CD4-positive, CD25-positive, alpha-beta regulatory T cell (primary cell): ENCODE data around the gene RELT. TPM values are rescaled to one million over a fixed set of nuclear protein-coding genes. Genes with fewer than 3 reads are reported as not detected.

Source experiments
- ATAC-seq, 2 donors: fragments of 150-1000 bp; cut with Tn5 transposase; one replicate each; pipeline ENCODE4 v1.10.0; 2021; ENCODE audit warnings: low read depth in 2 of 2, moderate number of reproducible peaks in 2 of 2, moderate library complexity in 1 of 2
- DNase-seq, 3 donors: peaks; one replicate each; pipeline versions ENCODE4 v3.0.0 to v3.0.0-alpha.2; 2012 to 2022; ENCODE audit warnings: mixed read lengths in 1 of 3
- H3K27ac ChIP-seq: one replicate; pipeline ENCODE4 v1.7.0; 2013; ENCODE audit warnings: mild to moderate bottlenecking, low read length; ENCODE audit not compliant: insufficient read depth, poor library complexity, severe bottlenecking
- H3K27me3 ChIP-seq: one replicate; pipeline ENCODE4 v1.7.0; 2013; ENCODE audit warnings: low read length; ENCODE audit not compliant: control insufficient read depth, insufficient read depth
- H3K36me3 ChIP-seq: one replicate; pipeline ENCODE4 v1.7.0; 2013; ENCODE audit warnings: mild to moderate bottlenecking, low read length, moderate library complexity; ENCODE audit not compliant: control insufficient read depth, insufficient read depth
- H3K4me1 ChIP-seq: 2 replicates; pipeline ENCODE4 v1.7.0; 2013; ENCODE audit warnings: mild to moderate bottlenecking, low read length; ENCODE audit not compliant: insufficient read depth, control insufficient read depth, poor library complexity, severe bottlenecking
- H3K4me3 ChIP-seq: one replicate; pipeline ENCODE4 v1.7.0; 2013; ENCODE audit warnings: low read depth, mild to moderate bottlenecking, low read length, moderate library complexity
- H3K9me3 ChIP-seq, 2 experiments: 1 replicate in 1 of 2; 2 replicates in 1 of 2; pipeline ENCODE4 v1.7.0; 2013; ENCODE audit warnings: low read length in 2 of 2, mild to moderate bottlenecking in 1 of 2, moderate library complexity in 1 of 2; ENCODE audit not compliant: control insufficient read depth in 2 of 2
- H3K27ac Mint-ChIP-seq, 3 donors: one replicate each; pipeline ENCODE4 v1.8.0; 2020 to 2022; ENCODE audit warnings: mild to moderate bottlenecking in 3 of 3, mixed read lengths in 3 of 3, moderate library complexity in 2 of 3
- H3K27me3 Mint-ChIP-seq: one replicate; pipeline ENCODE4 v1.8.0; 2022; ENCODE audit warnings: mild to moderate bottlenecking, mixed read lengths
- H3K36me3 Mint-ChIP-seq: one replicate; pipeline ENCODE4 v1.8.0; 2020; ENCODE audit warnings: mixed read lengths
- H3K4me1 Mint-ChIP-seq, 4 donors: one replicate each; pipeline ENCODE4 v1.8.0; 2020 to 2022; ENCODE audit warnings: mixed read lengths in 4 of 4, mild to moderate bottlenecking in 1 of 4
- H3K4me3 Mint-ChIP-seq, 4 donors: one replicate each; pipeline ENCODE4 v1.8.0; 2020 to 2022; ENCODE audit warnings: mild to moderate bottlenecking in 4 of 4, mixed read lengths in 4 of 4, moderate library complexity in 3 of 4
- H3K9me3 Mint-ChIP-seq, 7 donors: one replicate each; pipeline ENCODE4 v1.8.0; 2020 to 2022; ENCODE audit warnings: mixed read lengths in 7 of 7, mild to moderate bottlenecking in 3 of 7, moderate library complexity in 2 of 7
- polyA plus RNA-seq, 4 donors: library from polyadenylated mRNA; unstranded; fragments of 300-500 nt; fragmentation: Illumina TruSeq; gene quantifications; one replicate each; pipeline ENCODE4 v1.2.3, GENCODE V29; 2021
- total RNA-seq: library from RNA; stranded (reverse); gene quantifications from one replicate; pipeline ENCODE4 v1.2.3, GENCODE V29; 2022

Gene RELT
- total and polyA plus RNA-seq, 5 donors from 2014 or later, result 2.0 to 117 (median 3.3) TPM

DNA sequence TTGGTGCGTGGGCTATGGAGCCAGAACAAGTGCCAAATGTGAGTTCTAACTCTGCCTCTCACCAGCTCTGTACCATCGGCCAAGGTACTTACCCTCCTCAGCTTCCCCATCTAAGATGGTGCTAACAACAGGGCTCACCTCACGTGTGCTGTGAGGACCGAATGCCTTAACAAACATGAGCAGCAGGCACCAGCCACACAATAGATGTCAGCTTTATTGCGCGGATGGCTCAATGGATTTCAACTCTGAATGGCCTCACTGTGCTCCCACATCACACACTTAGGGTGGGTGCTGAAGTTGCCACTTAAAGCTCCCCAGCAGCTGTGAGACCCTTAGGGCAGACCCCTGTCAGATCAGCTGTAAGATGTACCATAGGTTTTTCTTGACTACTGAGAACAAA, 24.1 kb downstream of the RELT start:
- Mint-ChIP-seq H3K27me3 (no peaks in the 10 kb centered on the region), H3K4me3 (no peak overlapping the region), H3K27ac (peak overlapping the region in 2 of 3 donors; percentile 44 to 48), H3K4me1 (peaks cover 0 to 4% (median under 1%) of the 10 kb centered on the region in 4 donors), H3K36me3 (no peaks in the 10 kb centered on the region), H3K9me3 (no peaks in the 10 kb centered on the region)
- Histone ChIP-seq H3K9me3 (no peaks in the 10 kb centered on the region), H3K4me3 (no peak overlapping the region), H3K27ac (no peak overlapping the region), H3K4me1 (no peaks in the 10 kb centered on the region), H3K27me3 (no peaks in the 10 kb centered on the region), H3K36me3 (peaks cover 2% of the 10 kb centered on the region)
- ATAC-seq (no peak), DNase-seq (no peak)

DNA sequence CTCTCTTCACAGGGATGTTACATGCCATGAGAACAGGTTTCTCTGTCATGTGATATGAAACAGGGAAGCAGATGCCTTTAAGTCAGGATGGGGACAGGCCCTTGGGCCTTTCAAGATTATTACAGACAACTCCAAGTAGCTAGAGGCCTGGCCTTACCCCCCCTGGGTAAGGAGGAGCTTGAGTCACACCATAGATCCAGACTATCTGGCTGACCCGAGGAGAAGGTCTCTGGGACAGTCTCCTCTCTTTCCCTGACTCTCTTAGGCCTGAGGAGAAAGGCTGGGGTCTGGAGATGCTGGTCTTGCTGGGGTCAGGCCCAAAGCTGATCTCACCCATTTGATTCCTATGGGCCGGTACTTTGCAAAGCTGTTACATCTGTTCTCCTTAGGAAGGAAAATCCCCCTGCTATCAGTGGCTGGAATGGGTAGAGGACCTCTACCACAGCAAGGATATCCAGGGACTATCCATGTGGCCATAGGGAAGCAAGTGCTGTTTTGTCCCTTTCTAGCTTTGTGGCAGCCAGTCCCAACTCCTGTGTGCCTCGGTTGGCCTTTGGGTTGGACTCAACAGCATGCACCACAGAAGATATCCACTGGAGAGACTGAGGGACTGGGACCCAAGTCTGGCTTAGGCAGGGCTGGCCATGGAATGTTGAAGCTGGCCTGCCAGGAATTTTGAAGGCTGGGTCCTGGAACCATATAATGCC, 25.2 kb downstream of the RELT start:
- peaks cover 7% of the 10 kb centered on the region for H3K36me3 ChIP-seq
- no peak overlapping the region for H3K4me3 ChIP-seq
- Mint-ChIP-seq H3K4me1 (peaks cover 0 to 4% (median under 1%) of the 10 kb centered on the region in 4 donors), H3K9me3 (no peaks in the 10 kb centered on the region), H3K27me3 (no peaks in the 10 kb centered on the region), H3K36me3 (no peaks in the 10 kb centered on the region), H3K4me3 (no peak overlapping the region), H3K27ac (peak overlapping the region in 1 of 3 donors; percentile 48)
- no peak for DNase-seq
- no peak for ATAC-seq
- H3K9me3 ChIP-seq, result no peaks in the 10 kb centered on the region
- H3K27me3 ChIP-seq, result no peaks in the 10 kb centered on the region
- H3K4me1 ChIP-seq, result no peaks in the 10 kb centered on the region
- H3K27ac ChIP-seq, result no peak overlapping the region

DNA sequence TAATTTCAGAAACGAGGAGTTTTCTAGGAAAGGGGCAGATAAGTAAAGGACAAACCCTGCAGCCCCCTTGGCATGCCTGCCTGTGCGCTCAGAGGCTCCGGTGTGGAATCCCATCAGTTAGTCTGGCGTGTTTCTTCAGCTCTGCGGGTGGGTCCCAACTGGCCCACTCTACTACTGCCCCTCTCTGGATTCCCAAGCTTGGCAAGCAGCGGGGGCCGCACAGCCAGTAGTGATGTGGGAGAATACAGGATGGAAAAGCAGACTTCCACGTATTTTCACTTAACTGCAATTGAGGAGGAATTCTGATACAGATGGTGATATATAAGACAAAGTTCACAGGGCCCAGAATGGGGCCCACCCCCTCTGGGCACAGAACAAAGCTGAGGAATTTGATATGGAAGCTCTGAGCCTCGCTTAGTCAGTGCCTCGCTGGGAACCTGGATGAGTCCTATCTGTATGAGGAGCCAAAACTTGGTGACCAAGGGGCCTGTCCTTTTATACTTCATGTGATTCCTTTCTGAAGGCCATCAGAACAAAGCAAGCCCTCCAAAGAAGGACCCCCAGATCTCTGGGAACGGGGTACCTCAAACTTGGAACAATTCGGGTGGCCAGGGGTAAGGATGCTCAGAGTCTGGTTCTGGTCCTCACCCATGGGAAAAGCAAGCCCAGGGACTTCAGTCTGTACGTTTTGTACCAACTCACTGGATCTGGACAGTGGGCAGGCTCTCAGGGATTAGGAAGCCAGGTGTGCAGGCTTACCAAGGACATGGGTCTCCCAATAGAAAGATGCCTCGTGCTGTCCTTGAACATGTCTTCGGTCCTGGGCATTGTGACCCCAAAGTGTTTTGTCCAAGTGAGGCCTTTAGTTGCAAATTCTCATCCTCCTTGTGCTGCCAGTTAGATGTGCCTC, 26.0 kb downstream of the RELT start:
- DNase-seq, result no peak
- Mint-ChIP-seq H3K36me3 (no peaks in the 10 kb centered on the region), H3K27ac (peak overlapping the region in 2 of 3 donors; percentile 49 to 51), H3K27me3 (no peaks in the 10 kb centered on the region), H3K4me3 (no peak overlapping the region), H3K4me1 (peaks cover 0 to 4% (median under 1%) of the 10 kb centered on the region in 4 donors), H3K9me3 (no peaks in the 10 kb centered on the region)
- ATAC-seq, result no peak
- Histone ChIP-seq H3K27me3 (no peaks in the 10 kb centered on the region), H3K4me1 (no peaks in the 10 kb centered on the region), H3K4me3 (no peak overlapping the region), H3K36me3 (peaks cover 11% of the 10 kb centered on the region), H3K27ac (no peak overlapping the region), H3K9me3 (no peaks in the 10 kb centered on the region)

DNA sequence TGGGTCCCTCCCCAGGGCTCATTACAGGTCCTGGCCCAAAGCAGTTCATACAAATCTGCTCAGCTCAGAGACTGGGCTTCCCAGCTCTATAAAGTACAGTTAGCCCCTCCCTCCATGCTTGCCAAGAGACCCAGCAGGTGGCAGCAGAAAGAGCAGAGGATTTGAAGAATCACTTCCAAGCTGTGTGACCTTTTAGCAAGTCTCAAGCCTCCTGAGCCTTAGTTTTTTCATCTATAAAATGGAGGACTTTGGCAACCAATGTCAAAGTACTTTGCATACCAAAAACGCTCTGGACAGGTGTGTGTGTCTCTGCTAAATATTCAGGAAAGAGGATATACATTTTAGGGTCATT, 26.6 kb downstream of the RELT start:
- Mint-ChIP-seq H3K9me3 (no peaks in the 10 kb centered on the region), H3K4me3 (no peak overlapping the region), H3K27me3 (no peaks in the 10 kb centered on the region), H3K27ac (peak overlapping the region in 2 of 3 donors; percentile 49 to 51), H3K4me1 (peaks cover 0 to 2% (median 0%) of the 10 kb centered on the region in 4 donors), H3K36me3 (peaks cover 4% of the 10 kb centered on the region)
- DNase-seq, result peak in 1 of 3 donors; percentile 48
- Histone ChIP-seq H3K4me1 (no peaks in the 10 kb centered on the region), H3K9me3 (no peaks in the 10 kb centered on the region), H3K27me3 (no peaks in the 10 kb centered on the region), H3K4me3 (no peak overlapping the region), H3K36me3 (peaks cover 14% of the 10 kb centered on the region), H3K27ac (no peak overlapping the region)
- ATAC-seq, result peak in 1 of 2 donors; percentile 20

DNA sequence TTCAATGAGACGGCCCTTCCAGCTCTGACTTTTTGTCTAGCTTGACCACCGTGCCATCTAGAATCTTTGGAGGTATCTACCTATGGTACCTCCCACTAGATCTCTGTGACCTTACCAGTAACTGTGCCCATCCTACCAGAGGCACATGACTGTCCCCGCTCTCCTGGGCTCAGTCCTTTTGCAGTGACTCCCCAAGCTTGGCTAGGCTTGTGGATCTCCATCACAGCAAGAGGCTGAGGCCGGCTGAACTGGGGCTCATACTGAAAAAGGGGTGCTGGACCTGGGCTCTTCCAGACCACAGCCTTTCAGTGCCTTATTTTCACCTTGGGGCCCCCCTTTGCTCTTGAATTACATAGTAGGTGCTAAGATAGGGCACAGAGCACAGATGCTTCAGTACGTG, 27.3 kb downstream of the RELT start:
- Histone ChIP-seq H3K27me3 (no peaks in the 10 kb centered on the region), H3K9me3 (no peaks in the 10 kb centered on the region), H3K27ac (no peak overlapping the region), H3K4me1 (no peaks in the 10 kb centered on the region), H3K36me3 (peaks cover 14% of the 10 kb centered on the region), H3K4me3 (no peak overlapping the region)
- Mint-ChIP-seq H3K4me3 (no peak overlapping the region), H3K36me3 (peaks cover 8% of the 10 kb centered on the region), H3K4me1 (peaks cover 0 to 2% (median 0%) of the 10 kb centered on the region in 4 donors), H3K9me3 (no peaks in the 10 kb centered on the region), H3K27me3 (no peaks in the 10 kb centered on the region), H3K27ac (peak overlapping the region in 1 of 3 donors; percentile 49)
- no peak for DNase-seq
- ATAC-seq, result no peak

DNA sequence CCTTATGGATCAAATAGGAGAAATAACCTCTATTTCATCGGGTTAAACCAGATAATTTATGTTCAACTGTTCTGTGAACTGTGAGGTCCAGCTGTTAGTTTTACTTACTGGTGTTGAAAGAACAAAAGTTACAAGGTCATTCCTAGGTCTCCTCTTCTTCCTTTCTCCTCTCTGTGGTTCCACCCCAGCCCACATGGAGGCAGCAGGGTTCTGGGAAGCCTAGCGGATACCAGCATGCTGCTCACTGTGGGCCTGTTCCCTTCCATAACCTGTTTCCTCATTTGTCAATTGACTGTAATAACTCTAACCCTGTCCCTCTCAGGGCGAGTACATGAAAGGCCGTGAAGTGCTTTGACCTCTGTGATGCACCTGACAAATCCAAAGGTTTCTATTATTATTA, 27.8 kb downstream of the RELT start:
- Mint-ChIP-seq H3K4me1 (peaks cover 0 to 2% (median 0%) of the 10 kb centered on the region in 4 donors), H3K27me3 (no peaks in the 10 kb centered on the region), H3K36me3 (peaks cover 11% of the 10 kb centered on the region), H3K9me3 (no peaks in the 10 kb centered on the region), H3K27ac (no peak overlapping the region), H3K4me3 (no peak overlapping the region)
- no peaks in the 10 kb centered on the region for H3K27me3 ChIP-seq
- H3K27ac ChIP-seq, result no peak overlapping the region
- no peak for DNase-seq
- no peak for ATAC-seq
- H3K9me3 ChIP-seq, result no peaks in the 10 kb centered on the region
- H3K36me3 ChIP-seq, result peaks cover 18% of the 10 kb centered on the region
- no peaks in the 10 kb centered on the region for H3K4me1 ChIP-seq
- no peak overlapping the region for H3K4me3 ChIP-seq

DNA sequence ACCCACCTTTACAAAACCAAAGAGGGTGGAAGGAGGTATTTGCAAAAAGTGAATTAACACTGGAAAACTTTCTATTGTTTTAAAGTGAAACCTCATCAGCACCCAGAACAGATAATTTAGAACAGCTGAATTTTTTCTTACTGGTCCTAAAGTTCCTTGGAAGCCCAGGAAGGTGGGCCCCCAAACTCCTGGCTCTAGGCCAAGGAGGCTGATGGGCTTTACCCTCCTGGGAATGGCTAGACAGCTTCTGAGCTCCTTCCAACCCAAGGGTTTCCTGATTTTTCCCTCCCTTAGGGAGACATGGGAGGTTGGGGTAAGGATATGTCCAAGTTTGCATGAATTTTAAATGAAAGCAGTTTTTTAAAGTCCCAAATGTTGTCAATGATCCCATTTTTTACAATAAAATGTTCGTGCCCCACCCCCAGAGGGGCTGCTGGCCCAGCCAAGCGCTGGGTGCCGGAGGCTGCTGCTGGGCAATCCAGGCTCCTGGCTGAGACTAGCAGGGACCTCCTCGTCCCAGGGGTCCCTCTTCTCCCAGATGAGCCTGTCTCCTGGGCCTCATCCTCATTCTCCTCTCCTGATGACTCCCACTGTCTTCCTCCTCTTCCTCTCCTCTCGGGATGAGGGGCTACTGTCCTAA, 28.4 kb downstream of the RELT start:
- no peaks in the 10 kb centered on the region for H3K27me3 ChIP-seq
- no peak overlapping the region for H3K27ac ChIP-seq
- no peak overlapping the region for H3K4me3 Mint-ChIP-seq
- H3K4me3 ChIP-seq, result no peak overlapping the region
- DNase-seq, result no peak
- H3K4me1 ChIP-seq, result no peaks in the 10 kb centered on the region
- peaks cover 24% of the 10 kb centered on the region for H3K36me3 ChIP-seq
- no peaks in the 10 kb centered on the region for H3K9me3 Mint-ChIP-seq
- H3K27me3 Mint-ChIP-seq, result no peaks in the 10 kb centered on the region
- H3K27ac Mint-ChIP-seq, result peak overlapping the region in 2 of 3 donors; percentile 38 to 86
- no peaks in the 10 kb centered on the region for H3K9me3 ChIP-seq
- H3K4me1 Mint-ChIP-seq, result no peaks in the 10 kb centered on the region
- no peak for ATAC-seq
- H3K36me3 Mint-ChIP-seq, result peaks cover 17% of the 10 kb centered on the region
